ENCODE results near the gene CLIP3.
A peak's percentile ranks its signal among the peaks of the same experiment; 100 is the strongest.

Gene CLIP3

GRCh38 chr19:35977446-35978222, 55.0 kb downstream of the CLIP3 start:
- DNase-seq, result peak; percentile 75

- no peak for DNase-seq
These were observed 57.0 kb downstream of the CLIP3 start for GRCh38 chr19:35975608-35976214.

- no peak for DNase-seq
These were observed 59.2 kb downstream of the CLIP3 start for GRCh38 chr19:35973487-35973886.

GRCh38 chr19:35966771-35967170, 65.9 kb downstream of the CLIP3 start:
- DNase-seq, result no peak

Data from NCI-H2171 (cell line).